ENCODE measurements around the gene HOOK2. TPM values are rescaled to one million over a fixed set of nuclear protein-coding genes. Genes with fewer than 3 reads are reported as not detected.

Gene HOOK2
- polyA plus RNA-seq, 1 of the 3 experiments (the other 2 are of a cell fraction) = 33.0 TPM

DNA sequence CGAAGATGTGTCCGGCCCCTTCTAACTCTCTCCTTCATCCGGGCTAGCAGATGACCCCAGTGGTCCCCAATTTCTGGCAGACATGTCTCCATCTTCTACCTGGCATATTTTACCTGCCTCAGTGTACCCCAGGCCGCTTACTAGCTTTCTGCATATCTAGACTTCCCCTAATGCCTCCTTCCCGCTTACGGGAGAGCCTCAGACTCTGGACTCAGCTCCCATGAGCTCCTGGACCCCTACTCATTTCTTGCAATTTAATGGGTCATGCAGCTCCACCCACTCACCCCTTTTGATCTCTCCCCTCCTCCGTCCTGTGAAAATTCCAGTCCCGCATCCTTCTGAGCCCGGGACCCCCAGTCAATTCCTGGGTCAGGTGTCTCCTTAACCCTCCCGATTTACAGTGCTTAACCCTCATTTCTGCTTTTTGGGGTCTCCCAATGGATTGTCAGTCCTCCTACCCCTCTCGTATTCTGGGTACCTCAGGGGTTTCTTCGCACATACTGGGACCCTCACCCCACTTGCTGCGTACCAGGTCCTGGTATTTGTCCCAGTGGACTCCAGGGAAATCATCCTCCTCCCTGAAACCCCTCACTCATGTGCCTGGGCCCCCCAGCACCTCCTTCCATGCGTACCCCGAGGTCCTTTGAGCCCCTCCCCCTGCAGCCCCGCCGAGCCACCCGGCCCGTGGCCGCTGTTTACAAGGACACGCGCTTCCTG is 15.4 kb upstream of the HOOK2 start (continued):
- TF ChIP-seq, protein P1, sequence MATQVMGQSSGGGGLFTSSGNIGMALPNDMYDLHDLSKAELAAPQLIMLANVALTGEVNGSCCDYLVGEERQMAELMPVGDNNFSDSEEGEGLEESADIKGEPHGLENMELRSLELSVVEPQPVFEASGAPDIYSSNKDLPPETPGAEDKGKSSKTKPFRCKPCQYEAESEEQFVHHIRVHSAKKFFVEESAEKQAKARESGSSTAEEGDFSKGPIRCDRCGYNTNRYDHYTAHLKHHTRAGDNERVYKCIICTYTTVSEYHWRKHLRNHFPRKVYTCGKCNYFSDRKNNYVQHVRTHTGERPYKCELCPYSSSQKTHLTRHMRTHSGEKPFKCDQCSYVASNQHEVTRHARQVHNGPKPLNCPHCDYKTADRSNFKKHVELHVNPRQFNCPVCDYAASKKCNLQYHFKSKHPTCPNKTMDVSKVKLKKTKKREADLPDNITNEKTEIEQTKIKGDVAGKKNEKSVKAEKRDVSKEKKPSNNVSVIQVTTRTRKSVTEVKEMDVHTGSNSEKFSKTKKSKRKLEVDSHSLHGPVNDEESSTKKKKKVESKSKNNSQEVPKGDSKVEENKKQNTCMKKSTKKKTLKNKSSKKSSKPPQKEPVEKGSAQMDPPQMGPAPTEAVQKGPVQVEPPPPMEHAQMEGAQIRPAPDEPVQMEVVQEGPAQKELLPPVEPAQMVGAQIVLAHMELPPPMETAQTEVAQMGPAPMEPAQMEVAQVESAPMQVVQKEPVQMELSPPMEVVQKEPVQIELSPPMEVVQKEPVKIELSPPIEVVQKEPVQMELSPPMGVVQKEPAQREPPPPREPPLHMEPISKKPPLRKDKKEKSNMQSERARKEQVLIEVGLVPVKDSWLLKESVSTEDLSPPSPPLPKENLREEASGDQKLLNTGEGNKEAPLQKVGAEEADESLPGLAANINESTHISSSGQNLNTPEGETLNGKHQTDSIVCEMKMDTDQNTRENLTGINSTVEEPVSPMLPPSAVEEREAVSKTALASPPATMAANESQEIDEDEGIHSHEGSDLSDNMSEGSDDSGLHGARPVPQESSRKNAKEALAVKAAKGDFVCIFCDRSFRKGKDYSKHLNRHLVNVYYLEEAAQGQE (IDR thresholded peaks at IDR 0.05; ENCODE audit: low read depth, low read length) = no peak
- no peak for TF ChIP-seq EZH2phosphoT487 (IDR thresholded peaks at IDR 0.05; ENCODE audit: borderline replicate concordance, low read depth)

DNA sequence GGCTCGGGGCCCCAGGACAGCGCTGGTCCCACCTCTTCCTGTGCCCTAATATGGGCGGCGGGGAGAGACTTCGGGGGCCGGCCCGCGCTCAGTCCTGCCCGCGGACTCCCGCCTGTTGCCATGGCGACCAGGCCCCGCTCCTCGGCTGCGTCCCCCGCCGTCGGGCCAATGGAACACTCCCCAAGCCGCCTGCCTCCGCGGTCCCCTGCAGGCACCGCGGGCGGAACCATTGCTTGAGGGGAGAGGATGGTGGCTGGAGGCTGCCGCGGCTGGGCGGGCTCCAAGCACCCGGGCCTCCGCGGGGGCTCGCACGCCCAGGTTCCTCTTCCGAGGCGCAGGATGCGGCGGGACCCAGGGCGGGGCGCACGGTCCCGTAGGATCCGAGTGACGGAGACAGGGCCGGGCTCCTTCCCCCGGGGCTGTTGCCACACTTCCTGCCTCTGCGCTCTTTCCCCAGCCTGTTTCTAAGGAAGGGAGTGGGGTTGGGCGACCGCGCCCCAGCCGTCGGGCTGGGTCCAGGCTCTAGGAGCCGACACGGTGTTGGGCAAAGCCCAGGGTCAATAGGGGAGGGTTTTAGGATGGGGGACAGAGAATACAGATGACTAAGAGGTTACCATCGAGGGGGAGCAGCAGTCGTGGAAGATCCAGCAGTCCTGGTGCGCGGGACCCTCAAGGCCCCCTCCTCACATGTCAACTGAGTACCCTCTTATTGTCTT is 14.7 kb upstream of the HOOK2 start:
- peaks cover 38 to 53% of the 10 kb centered on the region in 2 experiments for H3K4me1 ChIP-seq (ENCODE audit: control insufficient read depth in 1 of 2, insufficient read depth in 2 of 2, low read depth in 1 of 2, low read length in 1 of 2)
- peak; percentile 92 for DNase-seq
- POLR2A ChIA-PET = interaction anchor here (1.1 to 4.4 kb wide), 4 partner anchors 12 to 38 kb away, joined by 3 to 88 read pairs (median 5); no protein-coding TSS in a partner anchor
- peaks cover 17% of the 10 kb centered on the region for H4K20me1 ChIP-seq (ENCODE audit: insufficient read depth)
- H3K4me2 ChIP-seq = peak overlapping the region; percentile 88
- peak overlapping the region; percentile 96 to 97 for H3K27ac ChIP-seq (ENCODE audit: low read depth in 2 of 2, low read length in 1 of 2)
- no peaks in the 10 kb centered on the region for H3K9me2 ChIP-seq
- H2AFZ ChIP-seq (ENCODE audit: low read depth) = peak overlapping the region; percentile 63; the same call in 1 of the 2 replicates
- 3% methylated on average over 18 of the region's 56 CpGs for WGBS (ENCODE audit: low lambda C conversion rate)
- peaks cover 20% of the 10 kb centered on the region for H3K79me2 ChIP-seq (ENCODE audit: insufficient read depth)
- peak overlapping the region; percentile 95 for H3K9ac ChIP-seq
- no peaks in the 10 kb centered on the region for H3K27me3 ChIP-seq (ENCODE audit: insufficient read depth)
- H3F3A ChIP-seq (replicated peaks; ENCODE audit: insufficient read depth) = peaks cover 59% of the 10 kb centered on the region
- CTCF ChIA-PET = interaction anchor here (1.1 to 17.1 kb wide), 6 partner anchors 12 to 57 kb away, joined by 3 to 447 read pairs (median 30); partner anchors contain the start of gene HOOK2
- H3K9me3 ChIP-seq = no peaks in the 10 kb centered on the region
- peak overlapping the region; percentile 55 to 80 for H3K4me3 ChIP-seq (ENCODE audit: low read depth in 2 of 2, low read length in 1 of 2)
- TF ChIP-seq TCF12 (IDR thresholded peaks at IDR 0.05) (no peak), TAF1 (IDR thresholded peaks at IDR 0.05; ENCODE audit: borderline replicate concordance, low read depth, low read length) (peak; percentile 17; the same call in 1 of the 2 replicates), RAD21 (IDR thresholded peaks at IDR 0.05; ENCODE audit: low read length) (no peak), NRF1 (IDR thresholded peaks at IDR 0.05; ENCODE audit: low read depth, low read length) (no peak), POLR2AphosphoS5 (IDR thresholded peaks at IDR 0.05; ENCODE audit: low read depth, low read length) (peak; percentile 51; the same call in 1 of the 2 replicates), SMC3 (IDR thresholded peaks at IDR 0.05; ENCODE audit: low read depth, low read length) (no peak), RCOR1 (IDR thresholded peaks at IDR 0.05; ENCODE audit: low read length) (no peak), IRF3 (IDR thresholded peaks at IDR 0.05; ENCODE audit: low read depth, low read length) (no peak), MXI1 (IDR thresholded peaks at IDR 0.05; ENCODE audit: low read depth, low read length) (peak; percentile 60), YY1 (IDR thresholded peaks at IDR 0.05; ENCODE audit: low read depth) (0 out of 2 replicates have a peak, but pooled peaks have one; percentile 38), GATA2 (CRISPR knock-in tag; IDR thresholded peaks at IDR 0.05) (no peak), EP300 (IDR thresholded peaks at IDR 0.05; ENCODE audit: borderline replicate concordance in 1 of 2, low read depth in 1 of 2, low read length in 1 of 2) (no peak), MAX (IDR thresholded peaks at IDR 0.05; ENCODE audit: low read depth) (0 out of 2 replicates have a peak, but pooled peaks have one; percentile 53), FOSL2 (IDR thresholded peaks at IDR 0.05; ENCODE audit: borderline replicate concordance, low read depth) (no peak), FOXJ3 (CRISPR knock-in tag; IDR thresholded peaks at IDR 0.05) (no peak), SIN3A (IDR thresholded peaks at IDR 0.05; ENCODE audit: borderline replicate concordance, low read depth, low read length) (0 out of 2 replicates have a peak, but pooled peaks have one; percentile 11), RXRA (IDR thresholded peaks at IDR 0.05; ENCODE audit: borderline replicate concordance, low read depth) (no peak), GABPA (IDR thresholded peaks at IDR 0.05; ENCODE audit: low read depth) (peak; percentile 38; the same call in 1 of the 2 replicates)
- H3K36me3 ChIP-seq (replicated peaks in 1 of 2; ENCODE audit: control insufficient read depth in 1 of 2, insufficient read depth in 2 of 2, low read length in 1 of 2) = peaks cover 0 to 6% of the 10 kb centered on the region in 2 experiments

All from SK-N-SH (cell line).